CD4-positive, alpha-beta T cell treated with Interleukin-17A for 4 hours (primary cell): ENCODE results near the gene MUC20.
"Not testable (repeated sequence)": the region's sequence is repeated elsewhere in the genome, so short reads cannot be mapped to it uniquely, and the experiment has no call there.

Experiments
- DNase-seq: peaks from one replicate; pipeline ENCODE4 v3.0.0-alpha.2; 2020; ENCODE audit warnings: mixed read lengths

The MUC20 gene

GRCh38 chr3:195731356-195731905 lies 10.7 kb downstream of the MUC20 start:
- DNase-seq: no peak

GRCh38 chr3:195732940-195733339 lies 12.2 kb downstream of the MUC20 start:
- DNase-seq: no peak

GRCh38 chr3:195735036-195735695 lies 14.4 kb downstream of the MUC20 start:
- DNase-seq: no peak

GRCh38 chr3:195736866-195737490 lies 16.2 kb downstream of the MUC20 start:
- DNase-seq: no peak

- not testable (repeated sequence) for DNase-seq
Observed at GRCh38 chr3:195737782-195738181, 17.0 kb downstream of the MUC20 start.

GRCh38 chr3:195738274-195739044 lies 17.7 kb downstream of the MUC20 start:
- no peak for DNase-seq

- no peak for DNase-seq
Observed at GRCh38 chr3:195739561-195740111, 18.9 kb downstream of the MUC20 start.

- no peak for DNase-seq
Observed at GRCh38 chr3:195744437-195744836, 23.7 kb downstream of the MUC20 start.

- DNase-seq: no peak
Observed at GRCh38 chr3:195746346-195746745, 25.6 kb downstream of the MUC20 start.

GRCh38 chr3:195746751-195747150 lies 26.0 kb downstream of the MUC20 start:
- DNase-seq: no peak

- DNase-seq: no peak
Observed at GRCh38 chr3:195748661-195749060, 27.9 kb downstream of the MUC20 start.

- DNase-seq: not testable (repeated sequence)
Observed at GRCh38 chr3:195749101-195749500, 28.3 kb downstream of the MUC20 start.

- DNase-seq: no peak
Observed at GRCh38 chr3:195750797-195751520, 30.2 kb downstream of the MUC20 start.

- DNase-seq: no peak
Observed at GRCh38 chr3:195751560-195751959, 30.8 kb downstream of the MUC20 start.

- DNase-seq: no peak
Observed at GRCh38 chr3:195752066-195752465, 31.3 kb downstream of the MUC20 start.

- DNase-seq: no peak
Observed at GRCh38 chr3:195752546-195753331, 32.0 kb downstream of the MUC20 start.

- no peak for DNase-seq
Observed at GRCh38 chr3:195753581-195753980, 32.8 kb downstream of the MUC20 start.

- no peak for DNase-seq
Observed at GRCh38 chr3:195754141-195754540, 33.4 kb downstream of the MUC20 start.

- DNase-seq: no peak
Observed at GRCh38 chr3:195754906-195755305, 34.1 kb downstream of the MUC20 start.

- no peak for DNase-seq
Observed at GRCh38 chr3:195755391-195755790, 34.6 kb downstream of the MUC20 start.

- DNase-seq: no peak
Observed at GRCh38 chr3:195755791-195756676, 35.3 kb downstream of the MUC20 start.
